Bronchial epithelial cell (primary cell): Measurements from ENCODE around the gene SLC44A5. TPM values are rescaled to one million over a fixed set of nuclear protein-coding genes. Genes with fewer than 3 reads are reported as not detected.
"Not testable (repeated sequence)": the region's sequence is repeated elsewhere in the genome, so short reads cannot be mapped to it uniquely, and the experiment has no call there.

Experiments used
- DNase-seq: peaks from one replicate; pipeline ENCODE4 v3.0.0-alpha.2; 2010; ENCODE audit warnings: low read depth
- FAIRE-seq: peaks from 2 replicates; lab custom pipeline; 2011; peaks lifted over from hg19 to GRCh38; lab: Jason Lieb, UNC
- H3K27me3 ChIP-seq: 2 replicates; pipeline ENCODE4 v1.5.1; 2011; ENCODE audit warnings: low read length; ENCODE audit not compliant: control insufficient read depth, insufficient read depth
- H3K36me3 ChIP-seq: 2 replicates; pipeline ENCODE4 v1.5.1; 2011; ENCODE audit warnings: low read length; ENCODE audit not compliant: control insufficient read depth, insufficient read depth
- H3K4me3 ChIP-seq: 2 replicates; pipeline ENCODE4 v1.5.1; 2011; ENCODE audit warnings: mild to moderate bottlenecking, low read depth, low read length, control low read depth
- total RNA-seq: library from RNA; depleted of rRNA; stranded (reverse); fragments of >200 nt; gene quantifications from 2 replicates; pipeline ENCODE4 v1.2.1, GENCODE V29; 2014
- TF ChIP-seq, protein P1 (sequence below): IDR thresholded peaks from 2 replicates; pipeline ENCODE4 v1.5.1; 2011; ENCODE audit warnings: mild to moderate bottlenecking, moderate library complexity, low read length, control low read depth, inconsistent platforms; ENCODE audit not compliant: insufficient read depth, severe bottlenecking

The SLC44A5 gene
- total RNA-seq, 1 donor from 2014 or later, result under 0.01 TPM

GRCh38 chr1:75502776-75503175, 108.1 kb downstream of the SLC44A5 start:
- TF ChIP-seq, protein P1, sequence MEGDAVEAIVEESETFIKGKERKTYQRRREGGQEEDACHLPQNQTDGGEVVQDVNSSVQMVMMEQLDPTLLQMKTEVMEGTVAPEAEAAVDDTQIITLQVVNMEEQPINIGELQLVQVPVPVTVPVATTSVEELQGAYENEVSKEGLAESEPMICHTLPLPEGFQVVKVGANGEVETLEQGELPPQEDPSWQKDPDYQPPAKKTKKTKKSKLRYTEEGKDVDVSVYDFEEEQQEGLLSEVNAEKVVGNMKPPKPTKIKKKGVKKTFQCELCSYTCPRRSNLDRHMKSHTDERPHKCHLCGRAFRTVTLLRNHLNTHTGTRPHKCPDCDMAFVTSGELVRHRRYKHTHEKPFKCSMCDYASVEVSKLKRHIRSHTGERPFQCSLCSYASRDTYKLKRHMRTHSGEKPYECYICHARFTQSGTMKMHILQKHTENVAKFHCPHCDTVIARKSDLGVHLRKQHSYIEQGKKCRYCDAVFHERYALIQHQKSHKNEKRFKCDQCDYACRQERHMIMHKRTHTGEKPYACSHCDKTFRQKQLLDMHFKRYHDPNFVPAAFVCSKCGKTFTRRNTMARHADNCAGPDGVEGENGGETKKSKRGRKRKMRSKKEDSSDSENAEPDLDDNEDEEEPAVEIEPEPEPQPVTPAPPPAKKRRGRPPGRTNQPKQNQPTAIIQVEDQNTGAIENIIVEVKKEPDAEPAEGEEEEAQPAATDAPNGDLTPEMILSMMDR, result no peak
- Histone ChIP-seq H3K4me3 (no peak overlapping the region), H3K27me3 (no peaks in the 10 kb centered on the region), H3K36me3 (no peaks in the 10 kb centered on the region)
- DNase-seq, result peak; percentile 35
- FAIRE-seq, result no peak

GRCh38 chr1:75501577-75502295, 109.2 kb downstream of the SLC44A5 start:
- H3K36me3 ChIP-seq, result no peaks in the 10 kb centered on the region
- TF ChIP-seq, protein P1, result no peak
- H3K4me3 ChIP-seq, result no peak overlapping the region
- no peak for DNase-seq
- H3K27me3 ChIP-seq, result no peaks in the 10 kb centered on the region
- no peak for FAIRE-seq

DNA sequence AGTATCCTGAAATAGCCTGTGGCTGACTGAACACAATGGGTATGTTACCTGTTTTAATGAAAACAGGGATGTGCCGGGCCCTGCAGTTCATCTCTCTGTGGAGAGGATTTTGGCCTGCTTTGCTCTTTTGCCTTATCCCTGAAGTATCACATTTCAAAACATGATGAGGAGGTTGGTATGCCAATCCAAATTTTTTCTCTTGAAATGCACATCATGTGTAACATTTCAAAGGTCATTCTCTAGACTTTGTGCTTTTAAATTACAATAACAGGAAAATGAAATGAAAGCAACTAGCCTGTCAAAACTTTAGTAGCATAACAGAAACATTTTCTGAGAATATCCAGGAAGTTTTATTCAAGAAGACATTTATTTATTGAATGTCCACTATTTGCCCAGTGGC, 118.9 kb downstream of the SLC44A5 start:
- TF ChIP-seq, protein P1, result no peak
- DNase-seq (no peak), FAIRE-seq (no peak)
- H3K36me3 ChIP-seq, result no peaks in the 10 kb centered on the region
- H3K27me3 ChIP-seq, result no peaks in the 10 kb centered on the region
- H3K4me3 ChIP-seq, result no peak overlapping the region

- DNase-seq (no peak), FAIRE-seq (no peak)
- Histone ChIP-seq H3K4me3 (no peak overlapping the region), H3K36me3 (no peaks in the 10 kb centered on the region), H3K27me3 (no peaks in the 10 kb centered on the region)
- TF ChIP-seq, protein P1, result no peak
Observed at GRCh38 chr1:75487399-75487798, 123.5 kb downstream of the SLC44A5 start.

- Histone ChIP-seq H3K36me3 (no peaks in the 10 kb centered on the region), H3K27me3 (no peaks in the 10 kb centered on the region), H3K4me3 (no peak overlapping the region)
- TF ChIP-seq, protein P1, result no peak
- no peak for DNase-seq
- FAIRE-seq, result no peak
Observed at GRCh38 chr1:75484789-75485188, 126.1 kb downstream of the SLC44A5 start.

DNA sequence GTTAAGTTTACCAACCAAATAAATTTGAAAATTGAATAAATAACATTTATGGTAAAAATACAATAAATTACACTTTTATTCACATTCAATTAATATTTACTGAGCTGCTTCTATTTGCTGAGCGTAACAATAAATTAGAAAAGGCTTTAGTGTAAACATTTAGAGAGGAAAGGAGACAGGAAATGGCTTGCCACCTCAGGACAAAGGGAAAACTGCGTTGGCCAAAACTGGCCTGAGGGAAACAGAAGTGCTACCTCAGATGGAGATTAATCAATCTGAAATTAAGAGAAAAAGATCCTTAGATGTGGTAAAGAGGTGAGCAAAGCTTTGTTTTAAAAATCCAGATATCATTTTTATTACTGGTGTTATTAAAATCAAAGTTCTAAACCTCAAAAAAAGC, 128.0 kb downstream of the SLC44A5 start:
- TF ChIP-seq, protein P1, result no peak
- no peaks in the 10 kb centered on the region for H3K36me3 ChIP-seq
- DNase-seq, result no peak
- no peaks in the 10 kb centered on the region for H3K27me3 ChIP-seq
- no peak for FAIRE-seq
- no peak overlapping the region for H3K4me3 ChIP-seq

GRCh38 chr1:75476486-75476885, 134.4 kb downstream of the SLC44A5 start:
- H3K4me3 ChIP-seq, H3K27me3 ChIP-seq, FAIRE-seq, H3K36me3 ChIP-seq, DNase-seq: not testable (repeated sequence)
